Measurements from ENCODE around the gene ATRIP.

The ATRIP gene

GRCh38 chr3:48409291-48410201, 37.0 kb upstream of the ATRIP start:
- DNase-seq (ENCODE audit: low read depth in 2 of 2) = no peak

DNA sequence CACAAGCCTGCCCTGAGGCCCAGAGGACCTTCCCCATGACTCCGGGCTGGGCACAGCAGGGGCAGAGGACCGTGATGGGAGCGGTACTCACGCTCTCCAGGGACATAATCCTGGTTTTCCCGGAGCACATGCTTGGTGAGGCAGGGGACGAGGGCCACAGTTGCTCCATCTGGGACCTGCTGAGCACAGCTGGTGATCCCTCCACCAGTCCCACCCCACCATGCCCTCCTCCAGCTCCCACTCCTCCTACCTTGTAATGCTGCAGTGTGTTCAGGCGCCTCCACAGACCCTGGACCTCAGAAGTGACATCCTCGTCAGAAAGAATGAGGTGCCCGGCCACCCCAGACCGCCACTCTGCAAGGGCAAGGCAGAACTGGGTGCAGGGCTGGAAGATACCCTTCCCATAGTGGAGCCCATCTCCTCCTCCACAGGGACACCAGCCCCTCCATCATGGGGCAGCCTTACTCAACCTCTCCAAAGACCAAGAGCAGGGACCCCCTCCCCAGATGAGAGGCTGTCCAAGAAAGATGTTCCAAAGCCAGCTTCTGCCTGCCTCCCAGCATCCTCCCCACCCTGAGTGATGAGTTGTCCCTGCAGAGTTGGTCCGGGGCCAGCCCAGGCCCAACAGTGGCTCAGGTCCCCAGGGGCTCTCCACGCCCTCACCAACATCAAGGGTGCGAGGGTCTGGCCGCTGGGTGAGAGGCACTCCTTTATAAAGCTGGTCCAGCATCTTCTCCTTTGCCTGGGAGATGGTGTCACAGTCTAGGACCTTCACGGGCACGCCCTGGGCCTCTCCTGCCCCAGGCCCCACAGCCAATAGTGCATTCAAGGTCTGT, 36.1 kb upstream of the ATRIP start:
- no peak for DNase-seq (ENCODE audit: low read depth in 2 of 2)

- no peak for DNase-seq (ENCODE audit: low read depth in 2 of 2)
Measured at GRCh38 chr3:48411041-48411588, 35.4 kb upstream of the ATRIP start.

DNA sequence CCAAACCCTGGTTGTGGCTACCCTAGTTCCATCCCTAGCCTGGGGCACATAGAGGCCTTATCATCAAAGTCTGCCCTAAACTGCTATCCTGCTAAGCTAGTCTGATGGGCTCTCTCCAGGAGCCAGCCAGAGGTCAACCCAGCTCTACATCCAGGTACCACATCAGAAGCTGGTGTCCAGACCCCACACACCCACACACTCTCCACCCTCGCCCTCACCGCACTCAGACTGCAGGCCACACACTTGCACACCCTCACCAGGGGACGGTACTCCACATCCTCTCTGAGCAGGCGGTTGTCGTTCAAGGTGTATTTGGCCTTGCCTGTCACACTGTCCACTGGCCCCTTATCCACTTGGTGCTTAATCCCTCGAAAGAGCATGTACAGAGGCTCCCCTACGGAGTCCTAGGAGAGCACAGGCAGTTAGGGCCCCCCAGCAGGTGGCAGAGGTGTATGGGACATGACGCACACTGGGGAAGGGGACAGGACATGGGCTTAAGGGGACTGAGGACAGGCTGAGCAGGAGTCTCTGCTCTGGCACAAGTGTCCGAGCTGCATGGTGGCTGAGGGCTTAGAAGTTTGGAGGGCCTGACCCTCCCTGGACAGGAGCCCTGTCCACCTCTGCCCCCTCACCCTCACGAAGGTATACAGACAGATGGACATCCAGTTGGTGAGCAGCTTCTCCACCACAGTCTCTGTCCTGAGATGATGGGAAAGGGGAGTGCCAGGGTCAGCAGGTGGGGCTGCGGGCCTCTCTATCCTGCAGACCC, 34.7 kb upstream of the ATRIP start:
- DNase-seq (ENCODE audit: low read depth in 2 of 2) = no peak

DNA sequence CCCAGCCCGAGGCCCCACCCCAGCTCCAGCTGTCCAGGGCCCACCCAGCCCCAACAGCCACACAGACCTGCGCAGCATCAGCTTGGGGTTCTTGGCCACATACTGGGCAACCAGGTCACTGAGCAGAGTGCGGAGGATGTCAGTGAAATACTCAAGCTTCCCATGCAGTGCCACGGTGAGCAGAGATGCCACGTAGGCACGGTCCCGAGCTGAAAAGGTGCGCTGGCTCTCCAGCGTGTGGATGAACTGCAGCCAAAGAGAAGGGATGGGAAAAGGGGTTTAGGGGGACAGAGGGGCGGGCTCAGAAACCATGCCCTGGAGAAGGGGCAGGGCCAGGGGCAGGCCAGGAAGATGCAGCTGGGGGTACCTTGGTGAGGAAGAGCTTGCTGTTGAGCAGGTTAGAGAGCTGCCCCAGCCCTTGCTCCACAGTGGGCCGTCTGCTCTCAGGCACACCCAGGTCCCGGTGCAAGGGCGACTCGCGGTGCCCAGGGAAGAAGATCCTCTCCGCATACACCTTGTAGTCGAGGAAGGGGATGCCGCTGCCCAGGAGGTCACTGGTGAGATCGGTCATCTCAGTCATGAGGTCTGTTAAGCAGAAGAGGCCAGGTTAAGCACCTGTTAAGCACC, 34.0 kb upstream of the ATRIP start:
- DNase-seq (ENCODE audit: low read depth in 2 of 2) = no peak

DNA sequence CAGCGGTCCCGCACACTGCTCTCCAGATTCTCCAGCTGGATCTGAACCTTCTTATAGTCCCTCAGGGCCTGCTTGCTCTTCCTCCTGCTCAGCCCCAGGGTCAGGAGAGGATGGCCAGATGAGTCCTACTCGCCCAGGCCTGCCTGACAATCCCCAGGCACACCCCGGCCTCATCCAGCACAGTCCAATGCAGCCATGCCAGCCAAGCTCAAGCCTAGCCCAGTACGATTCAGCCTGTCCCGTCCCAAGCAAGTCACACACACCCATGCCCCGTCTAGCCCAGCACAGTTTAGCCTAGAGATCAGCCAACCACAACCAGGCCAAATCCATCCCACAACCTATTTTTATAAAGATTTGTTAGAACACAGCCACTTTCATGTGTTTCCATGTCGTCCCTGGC, 33.5 kb upstream of the ATRIP start:
- DNase-seq (ENCODE audit: low read depth in 2 of 2) = no peak

- no peak for DNase-seq (ENCODE audit: low read depth in 2 of 2)
Measured at GRCh38 chr3:48413611-48414010, 32.9 kb upstream of the ATRIP start.

GRCh38 chr3:48414376-48415250, 31.9 kb upstream of the ATRIP start:
- DNase-seq (ENCODE audit: low read depth in 2 of 2) = no peak

DNA sequence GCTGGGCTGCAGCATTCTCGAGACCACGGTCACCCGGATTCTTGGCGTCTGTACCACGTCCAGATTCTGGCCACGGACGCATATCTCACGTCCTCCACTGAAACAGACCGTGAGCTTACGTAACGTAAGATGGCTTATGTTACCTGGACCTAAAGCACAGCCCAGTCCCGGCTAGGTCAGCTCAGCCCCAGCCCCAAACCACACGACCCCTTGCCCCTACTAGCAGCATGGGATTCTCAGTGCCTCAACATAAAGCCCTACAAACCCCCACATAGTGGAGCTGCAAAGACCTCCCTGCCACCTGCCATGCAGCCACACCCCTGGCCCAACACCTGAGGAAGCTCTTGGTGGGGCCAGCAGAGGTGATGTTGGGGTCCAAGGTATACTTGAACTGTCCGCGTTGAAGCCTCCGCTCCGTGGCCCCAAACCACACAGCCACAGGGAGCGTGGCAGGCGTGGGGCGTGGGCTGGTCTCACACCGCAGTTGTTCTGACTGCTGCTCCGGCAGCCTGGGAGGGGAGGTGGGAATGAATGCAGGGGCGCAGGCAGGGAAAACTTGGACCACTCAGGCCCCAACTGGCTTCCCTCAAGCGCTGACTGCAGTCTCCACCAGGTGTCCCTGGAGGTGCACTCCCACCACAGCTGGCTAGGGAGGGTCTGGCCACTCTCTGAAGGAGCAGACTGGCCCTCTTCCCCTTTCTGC, 31.1 kb upstream of the ATRIP start:
- DNase-seq (ENCODE audit: low read depth in 2 of 2) = no peak

DNA sequence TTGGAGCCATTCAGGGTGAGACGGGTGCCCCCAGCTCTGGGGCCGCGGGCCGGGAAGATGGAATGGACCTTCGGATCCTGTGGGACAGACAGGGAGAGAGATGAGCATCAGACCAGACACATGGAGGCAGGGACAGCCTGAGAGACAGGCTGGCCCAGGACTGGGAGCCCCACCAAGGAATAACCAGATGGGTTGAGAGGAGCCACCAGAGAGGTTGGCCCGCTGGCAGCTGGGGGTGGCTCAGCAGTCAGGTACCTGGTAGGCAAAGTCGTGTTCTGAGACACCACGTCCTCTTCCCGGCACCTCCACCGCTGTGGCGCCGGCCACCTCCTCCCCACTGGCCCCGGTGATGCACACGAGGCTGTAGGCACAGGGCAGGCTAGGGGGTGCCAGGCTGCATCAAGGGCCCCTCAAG, 30.4 kb upstream of the ATRIP start:
- DNase-seq (ENCODE audit: low read depth in 2 of 2) = no peak

GRCh38 chr3:48416546-48416945, 30.0 kb upstream of the ATRIP start:
- DNase-seq (ENCODE audit: low read depth in 2 of 2) = no peak

GRCh38 chr3:48417529-48418108, 28.9 kb upstream of the ATRIP start:
- no peak for DNase-seq (ENCODE audit: low read depth in 2 of 2)

- DNase-seq (ENCODE audit: low read depth in 2 of 2) = no peak
Measured at GRCh38 chr3:48418140-48418539, 28.4 kb upstream of the ATRIP start.

DNA sequence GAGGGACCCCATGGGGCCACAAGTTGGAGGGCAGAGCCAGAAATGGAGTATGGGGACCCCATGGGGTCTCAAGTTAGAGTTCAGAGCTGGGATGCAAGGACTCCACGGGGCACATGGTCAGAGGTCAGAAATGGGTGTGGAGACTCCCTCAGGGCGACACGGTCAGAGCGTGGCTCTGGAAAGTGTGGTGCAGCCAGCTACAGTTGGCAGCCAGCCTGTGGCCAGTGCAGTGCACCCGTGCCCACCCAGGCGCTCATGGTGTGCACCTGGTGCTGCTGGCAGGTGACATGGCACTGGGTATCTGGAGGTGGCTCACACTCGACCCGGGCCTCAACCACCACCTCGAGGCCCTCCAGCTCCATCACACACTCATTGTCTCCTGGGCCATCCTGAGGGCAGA, 27.9 kb upstream of the ATRIP start:
- no peak for DNase-seq (ENCODE audit: low read depth in 2 of 2)

DNA sequence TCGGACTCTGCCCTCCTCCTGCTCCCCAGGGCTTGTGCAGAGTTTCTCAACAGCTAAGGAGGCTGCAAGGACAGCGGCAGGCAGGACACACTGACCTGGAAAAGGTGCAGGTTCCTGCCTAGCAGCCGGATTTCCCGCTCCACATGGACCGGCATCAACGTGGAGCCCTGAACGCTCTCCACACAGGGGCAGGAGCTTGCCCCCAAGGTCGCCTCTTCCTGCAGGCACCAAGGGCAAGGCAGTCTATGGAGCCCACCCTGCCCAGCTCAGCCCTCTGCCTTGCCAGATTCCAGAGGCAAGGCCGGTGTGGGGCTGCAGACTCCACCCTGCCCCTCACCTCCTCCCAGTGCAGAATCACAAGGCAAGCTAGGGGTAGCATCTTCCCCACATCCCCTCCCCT, 27.4 kb upstream of the ATRIP start:
- DNase-seq (ENCODE audit: low read depth in 2 of 2) = no peak

DNA sequence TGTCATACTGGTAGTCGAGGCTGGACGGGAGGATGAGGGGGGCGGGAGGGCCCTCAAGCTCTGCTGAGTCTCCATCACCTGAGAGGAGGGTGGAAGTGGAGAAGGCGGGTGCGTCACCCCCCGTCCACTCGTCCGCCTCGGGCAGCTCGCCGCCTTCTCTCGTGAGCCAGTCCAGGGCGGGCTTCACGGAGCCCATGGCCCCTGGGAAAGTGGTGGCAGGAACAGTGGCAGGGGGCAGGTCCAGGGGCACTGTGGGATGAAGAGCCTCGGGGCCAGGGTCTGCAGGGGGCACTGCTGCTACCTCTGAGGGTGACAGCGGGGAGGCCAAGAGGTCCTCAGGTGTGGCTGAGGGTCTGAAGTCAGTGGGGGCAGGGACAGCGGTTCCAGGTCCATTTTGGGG, 26.9 kb upstream of the ATRIP start:
- DNase-seq (ENCODE audit: low read depth in 2 of 2) = no peak

- no peak for DNase-seq (ENCODE audit: low read depth in 2 of 2)
Measured at GRCh38 chr3:48420561-48420960, 26.0 kb upstream of the ATRIP start.

GRCh38 chr3:48422272-48422671, 24.3 kb upstream of the ATRIP start:
- no peak for DNase-seq (ENCODE audit: low read depth in 2 of 2)

DNA sequence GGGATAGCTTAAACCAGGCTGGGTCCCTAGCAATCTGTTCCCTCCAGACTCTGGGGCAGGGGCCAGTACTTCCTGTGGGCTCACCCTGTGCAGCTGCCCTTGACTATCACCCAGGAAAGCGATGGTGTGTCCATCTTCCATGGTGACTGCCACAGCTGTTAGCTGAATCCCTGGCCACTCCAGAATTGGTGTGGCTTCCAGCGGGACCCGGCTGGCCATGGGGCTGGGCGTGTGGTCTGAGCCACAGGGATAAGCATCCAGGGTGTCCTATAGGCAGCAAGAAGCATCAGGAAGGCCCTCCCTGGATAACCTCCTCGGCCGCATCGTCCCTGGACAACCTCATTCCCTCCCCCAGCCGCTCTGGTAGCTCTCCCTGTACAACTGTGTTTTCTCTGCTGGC, 23.9 kb upstream of the ATRIP start:
- no peak for DNase-seq (ENCODE audit: low read depth in 2 of 2)
